Astrocyte of the spinal cord (primary cell): ENCODE measurements around the gene SLC4A11.

Experiments
- DNase-seq: peaks from one replicate; pipeline ENCODE4 v3.0.0; 2011; ENCODE audit warnings: low read depth, low spot score
- H3K4me3 ChIP-seq: 2 replicates; pipeline ENCODE4 v1.5.1; 2011; ENCODE audit warnings: low read depth, mild to moderate bottlenecking, low read length, moderate library complexity
- CTCF ChIP-seq: IDR thresholded peaks from 2 replicates; pipeline ENCODE4 v1.5.1; 2012; ENCODE audit warnings: low read depth, mild to moderate bottlenecking, low read length, inconsistent platforms
- in situ Hi-C: cut with HindIII; loops from 2 replicates; pipeline ENCODE4 v1.10.0; 2017; ENCODE audit warnings: low sequenced_read_pairs

Gene SLC4A11

GRCh38 chr20:3277686-3278465 is 38.9 kb upstream of the SLC4A11 start:
- no peak overlapping the region for H3K4me3 ChIP-seq
- no peak for TF ChIP-seq CTCF
- in situ Hi-C loops = no loop called here
- no peak for DNase-seq

- DNase-seq = no peak
- no peak overlapping the region for H3K4me3 ChIP-seq
- TF ChIP-seq CTCF = peak; percentile 27
- in situ Hi-C loops = no loop called here
Measured at GRCh38 chr20:3276680-3277015, 37.7 kb upstream of the SLC4A11 start.

- DNase-seq = no peak
Measured at GRCh38 chr20:3275966-3276679, 37.1 kb upstream of the SLC4A11 start.

GRCh38 chr20:3275064-3275935 is 36.3 kb upstream of the SLC4A11 start:
- no peak overlapping the region for H3K4me3 ChIP-seq
- no peak for TF ChIP-seq CTCF
- DNase-seq = no peak
- in situ Hi-C loops = no loop called here

More at GRCh38 chr20:3275966-3276679, 37.1 kb upstream of the SLC4A11 start:
- no peak for TF ChIP-seq CTCF
- in situ Hi-C loops = no loop called here
- no peak overlapping the region for H3K4me3 ChIP-seq

GRCh38 chr20:3273371-3273770 is 34.4 kb upstream of the SLC4A11 start:
- in situ Hi-C loops = no loop called here
- no peak for DNase-seq
- H3K4me3 ChIP-seq = no peak overlapping the region
- no peak for TF ChIP-seq CTCF

GRCh38 chr20:3270051-3270450 is 31.1 kb upstream of the SLC4A11 start:
- no peak for TF ChIP-seq CTCF
- no peak overlapping the region for H3K4me3 ChIP-seq
- in situ Hi-C loops = no loop called here
- no peak for DNase-seq
